ENCODE data around the gene RASGEF1C.

RASGEF1C gene

DNA sequence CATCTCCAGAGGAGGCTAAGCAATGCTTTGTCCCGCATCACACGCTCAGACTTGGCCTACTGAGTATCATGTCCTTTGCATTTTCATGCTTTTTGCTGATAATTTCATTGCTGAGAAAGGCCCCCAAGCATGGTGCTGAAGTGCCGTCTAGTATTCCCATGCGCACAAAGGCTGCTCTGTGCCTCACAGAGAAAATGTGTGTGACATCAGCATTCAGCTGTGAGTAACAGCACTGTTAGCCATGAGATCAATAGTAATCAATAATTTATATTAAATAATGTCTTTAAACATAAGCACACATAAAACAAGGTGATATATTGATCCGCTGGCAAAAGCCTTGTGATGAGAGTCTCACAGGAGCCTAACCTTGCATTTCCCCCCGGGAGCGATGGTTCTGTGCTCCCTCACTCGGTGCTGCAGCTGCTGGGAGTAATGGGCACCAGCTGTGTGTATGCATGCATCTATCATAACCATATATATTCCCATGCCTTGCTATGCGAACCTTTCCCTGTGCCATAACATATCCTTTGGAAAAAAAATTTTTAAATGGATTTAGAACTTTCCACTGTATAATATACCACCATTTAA lies 87.1 kb downstream of the RASGEF1C start:
- Histone ChIP-seq H3K4me3 (ENCODE audit: low read depth, low read length) (no peak overlapping the region), H3K9me3 (ENCODE audit: control insufficient read depth, insufficient read depth, low read depth, low read length) (no peaks in the 10 kb centered on the region), H3K27me3 (ENCODE audit: control insufficient read depth, insufficient read depth, low read length) (no peaks in the 10 kb centered on the region; the same call in 1 of the 2 replicates), H3K36me3 (ENCODE audit: control insufficient read depth, insufficient read depth, low read length) (no peaks in the 10 kb centered on the region), H3K9ac (ENCODE audit: low read length) (no peak overlapping the region), H3K27ac (ENCODE audit: low read depth, low read length) (no peak overlapping the region), H3K4me1 (ENCODE audit: control insufficient read depth, insufficient read depth, low read length) (no peaks in the 10 kb centered on the region; the same call in 1 of the 2 replicates)

DNA sequence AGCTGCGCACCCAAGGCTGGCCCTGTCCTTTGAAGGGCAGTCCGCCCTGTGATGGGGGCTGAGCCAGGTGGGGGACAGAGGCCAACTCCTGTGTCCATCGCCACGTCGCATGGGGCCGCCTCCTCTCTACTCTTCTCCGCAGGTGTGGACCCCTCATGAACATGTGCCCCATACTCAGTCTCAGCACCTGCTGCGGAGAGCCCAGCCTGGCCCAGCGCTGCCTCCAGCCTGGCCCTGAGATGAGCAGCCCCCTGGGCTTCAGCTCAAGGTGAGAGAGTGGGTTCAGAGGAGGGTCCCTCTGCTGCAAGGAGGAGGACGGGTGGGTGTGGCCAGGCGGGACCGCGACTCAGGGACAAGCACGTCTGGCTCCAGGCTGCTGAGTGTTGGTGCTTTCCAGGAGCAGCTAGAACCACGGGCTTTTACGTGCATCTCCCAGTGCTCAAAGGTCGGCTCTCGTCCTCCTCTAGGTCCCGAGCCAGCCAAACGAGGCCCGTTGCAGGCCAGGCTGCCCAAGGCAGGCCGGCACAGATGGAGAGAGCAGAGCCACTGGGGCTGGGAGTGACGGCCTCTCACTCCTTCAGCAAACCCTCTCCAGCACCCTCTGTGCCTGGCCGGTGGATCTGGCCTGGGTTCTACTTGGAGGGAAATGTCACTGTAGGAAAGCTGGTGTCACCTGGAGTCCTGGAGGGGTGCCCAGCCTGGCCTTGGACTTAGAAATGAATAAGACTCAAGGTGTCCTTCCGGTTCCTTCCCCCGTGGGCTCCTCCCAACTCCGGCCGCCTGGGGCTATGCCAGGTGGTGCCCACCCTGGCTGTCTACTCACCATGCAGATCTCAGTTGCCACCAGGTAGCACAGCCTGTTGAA lies 88.5 kb downstream of the RASGEF1C start:
- H3K9ac ChIP-seq (ENCODE audit: low read length), result no peak overlapping the region
- H3K27me3 ChIP-seq (ENCODE audit: control insufficient read depth, insufficient read depth, low read length), result no peaks in the 10 kb centered on the region

DNA sequence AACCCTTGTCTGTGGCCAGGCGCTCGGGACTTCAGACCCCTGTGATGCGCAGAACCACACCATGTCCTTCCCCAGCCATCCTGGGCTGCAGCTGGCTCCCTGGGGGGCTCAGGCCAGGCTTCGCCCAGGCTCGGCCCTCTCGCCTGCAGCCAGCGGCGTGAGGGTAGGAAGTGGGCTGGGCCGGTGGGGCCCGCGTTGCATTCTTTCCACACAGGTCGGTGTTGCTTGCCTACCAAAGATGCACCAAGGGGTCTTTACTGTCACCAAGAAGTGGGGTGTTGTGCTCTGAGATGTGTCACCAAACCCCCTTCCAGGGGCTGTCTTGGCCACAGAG lies 89.1 kb downstream of the RASGEF1C start:
- Histone ChIP-seq H3K9me3 (ENCODE audit: control insufficient read depth, insufficient read depth, low read depth, low read length) (no peaks in the 10 kb centered on the region), H3K9ac (ENCODE audit: low read length) (no peak overlapping the region), H3K4me1 (ENCODE audit: control insufficient read depth, insufficient read depth, low read length) (peaks cover 7% of the 10 kb centered on the region; the same call in 1 of the 2 replicates), H3K36me3 (ENCODE audit: control insufficient read depth, insufficient read depth, low read length) (no peaks in the 10 kb centered on the region), H3K4me3 (ENCODE audit: low read depth, low read length) (no peak overlapping the region), H3K27ac (ENCODE audit: low read depth, low read length) (no peak overlapping the region), H3K27me3 (ENCODE audit: control insufficient read depth, insufficient read depth, low read length) (no peaks in the 10 kb centered on the region)

More for the DNA sequence above, 88.5 kb downstream of the RASGEF1C start:
- Histone ChIP-seq H3K27ac (ENCODE audit: low read depth, low read length) (no peak overlapping the region), H3K9me3 (ENCODE audit: control insufficient read depth, insufficient read depth, low read depth, low read length) (no peaks in the 10 kb centered on the region), H3K36me3 (ENCODE audit: control insufficient read depth, insufficient read depth, low read length) (no peaks in the 10 kb centered on the region), H3K4me1 (ENCODE audit: control insufficient read depth, insufficient read depth, low read length) (peaks cover 7% of the 10 kb centered on the region; the same call in 1 of the 2 replicates), H3K4me3 (ENCODE audit: low read depth, low read length) (no peak overlapping the region)

DNA sequence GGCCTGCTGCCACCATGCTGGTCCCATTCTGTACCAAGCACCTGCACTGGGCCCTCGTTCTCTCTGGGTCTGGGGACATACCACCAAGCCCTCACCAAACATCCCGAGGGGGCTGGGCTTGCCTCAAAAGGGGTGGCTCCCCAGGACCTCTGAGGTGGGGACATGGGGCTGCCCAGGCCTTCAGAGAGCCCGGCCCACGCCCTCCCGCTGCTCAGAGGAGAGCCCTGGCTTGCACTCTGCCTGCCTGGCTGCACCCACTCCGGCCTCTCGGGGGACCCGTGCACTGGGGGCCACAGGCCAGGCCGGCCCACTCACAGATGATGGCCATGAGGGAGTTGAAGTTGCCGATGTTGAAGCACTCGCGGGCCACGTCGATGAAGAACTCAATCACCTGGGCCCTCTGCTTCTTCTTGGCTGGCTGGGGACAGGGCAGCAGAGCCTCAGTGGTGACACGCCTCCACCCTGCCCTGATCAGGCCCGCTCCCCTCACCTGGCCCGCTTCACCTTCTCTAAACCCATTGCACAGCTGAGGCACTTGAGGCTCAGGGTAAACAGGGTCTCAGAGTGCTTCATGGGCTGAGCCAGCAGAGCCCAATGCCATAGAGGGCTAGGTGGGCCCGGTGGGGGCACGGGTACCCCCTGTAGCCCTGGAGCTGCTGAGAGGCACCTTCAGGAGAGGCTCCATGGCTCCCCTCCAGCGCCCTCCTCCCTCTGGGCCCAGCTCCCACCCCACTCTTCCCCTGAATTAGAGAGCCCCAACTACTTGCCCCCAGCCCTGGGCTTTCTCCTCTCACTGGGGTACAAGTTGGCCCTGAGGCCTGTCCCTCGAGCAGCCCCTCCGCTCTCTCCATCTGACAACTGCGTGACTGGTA lies 89.7 kb downstream of the RASGEF1C start:
- Histone ChIP-seq H3K27ac (ENCODE audit: low read depth, low read length) (no peak overlapping the region), H3K4me1 (ENCODE audit: control insufficient read depth, insufficient read depth, low read length) (peaks cover 7% of the 10 kb centered on the region; the same call in 1 of the 2 replicates), H3K9ac (ENCODE audit: low read length) (no peak overlapping the region), H3K9me3 (ENCODE audit: control insufficient read depth, insufficient read depth, low read depth, low read length) (no peaks in the 10 kb centered on the region), H3K36me3 (ENCODE audit: control insufficient read depth, insufficient read depth, low read length) (no peaks in the 10 kb centered on the region), H3K27me3 (ENCODE audit: control insufficient read depth, insufficient read depth, low read length) (no peaks in the 10 kb centered on the region), H3K4me3 (ENCODE audit: low read depth, low read length) (no peak overlapping the region)

DNA sequence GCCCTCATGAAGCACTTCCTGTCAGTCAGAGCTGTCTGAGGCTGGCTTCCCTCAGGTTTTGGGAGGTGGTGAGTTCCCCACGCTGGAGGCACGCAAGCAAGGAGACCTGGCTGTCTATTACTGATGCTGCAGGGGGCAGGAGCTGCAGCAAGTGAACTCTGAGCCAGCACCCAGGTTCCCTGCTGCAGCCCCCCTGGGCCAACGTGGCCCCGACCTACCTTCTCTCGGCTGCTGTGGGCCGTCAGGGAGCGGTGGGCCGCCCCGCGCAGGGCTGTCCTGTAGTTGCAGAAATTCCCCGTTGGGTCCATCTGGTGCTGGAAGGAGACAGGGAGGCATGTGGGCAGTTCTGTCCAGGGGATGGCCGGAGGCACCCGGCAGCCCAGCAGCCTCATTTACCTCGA lies 90.6 kb downstream of the RASGEF1C start:
- Histone ChIP-seq H3K9me3 (ENCODE audit: control insufficient read depth, insufficient read depth, low read depth, low read length) (no peaks in the 10 kb centered on the region), H3K4me1 (ENCODE audit: control insufficient read depth, insufficient read depth, low read length) (peaks cover 7% of the 10 kb centered on the region; the same call in 1 of the 2 replicates), H3K27me3 (ENCODE audit: control insufficient read depth, insufficient read depth, low read length) (no peaks in the 10 kb centered on the region), H3K27ac (ENCODE audit: low read depth, low read length) (no peak overlapping the region), H3K9ac (ENCODE audit: low read length) (no peak overlapping the region), H3K36me3 (ENCODE audit: control insufficient read depth, insufficient read depth, low read length) (no peaks in the 10 kb centered on the region), H3K4me3 (ENCODE audit: low read depth, low read length) (no peak overlapping the region)

DNA sequence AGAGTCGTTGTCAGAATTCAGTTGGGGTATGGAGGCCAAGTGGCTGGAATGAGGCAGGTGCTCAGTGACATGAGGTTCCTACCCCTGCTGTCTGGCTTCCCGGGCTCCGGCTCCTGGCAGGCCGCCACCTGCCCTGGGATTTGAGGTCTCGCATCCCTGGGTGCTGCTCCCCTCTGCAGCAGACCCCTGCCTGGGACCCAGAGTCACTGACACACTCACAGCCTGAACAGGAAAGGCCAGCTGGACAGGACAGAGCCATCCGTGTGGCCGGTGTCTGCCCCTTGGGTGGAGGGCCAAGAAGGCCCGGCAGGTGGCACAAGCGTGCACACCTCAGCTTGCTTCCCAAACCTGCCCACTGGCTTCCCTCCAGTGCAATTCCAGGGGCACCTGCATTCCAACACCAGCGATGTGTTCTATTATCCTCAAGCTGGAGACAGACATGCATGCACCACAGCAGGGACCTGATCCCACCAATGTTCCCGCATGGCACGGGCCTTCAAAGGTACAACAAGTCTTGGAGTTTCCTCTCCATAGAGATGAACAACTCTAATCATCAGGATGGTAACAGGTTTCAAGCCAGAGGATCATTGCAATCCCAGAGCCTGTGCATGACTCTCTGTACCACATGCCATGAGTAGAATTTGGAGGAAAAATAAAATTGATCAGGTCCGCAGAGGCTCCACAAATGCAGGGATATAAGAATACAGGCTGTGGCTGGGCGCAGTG lies 91.8 kb downstream of the RASGEF1C start:
- no peaks in the 10 kb centered on the region for H3K27me3 ChIP-seq (ENCODE audit: control insufficient read depth, insufficient read depth, low read length)
- H3K9ac ChIP-seq (ENCODE audit: low read length), result no peak overlapping the region
- no peaks in the 10 kb centered on the region for H3K9me3 ChIP-seq (ENCODE audit: control insufficient read depth, insufficient read depth, low read depth, low read length)
- no peak overlapping the region for H3K4me3 ChIP-seq (ENCODE audit: low read depth, low read length)
- peaks cover 7% of the 10 kb centered on the region; the same call in 1 of the 2 replicates for H3K4me1 ChIP-seq (ENCODE audit: control insufficient read depth, insufficient read depth, low read length)
- H3K36me3 ChIP-seq (ENCODE audit: control insufficient read depth, insufficient read depth, low read length), result no peaks in the 10 kb centered on the region
- H3K27ac ChIP-seq (ENCODE audit: low read depth, low read length), result no peak overlapping the region

DNA sequence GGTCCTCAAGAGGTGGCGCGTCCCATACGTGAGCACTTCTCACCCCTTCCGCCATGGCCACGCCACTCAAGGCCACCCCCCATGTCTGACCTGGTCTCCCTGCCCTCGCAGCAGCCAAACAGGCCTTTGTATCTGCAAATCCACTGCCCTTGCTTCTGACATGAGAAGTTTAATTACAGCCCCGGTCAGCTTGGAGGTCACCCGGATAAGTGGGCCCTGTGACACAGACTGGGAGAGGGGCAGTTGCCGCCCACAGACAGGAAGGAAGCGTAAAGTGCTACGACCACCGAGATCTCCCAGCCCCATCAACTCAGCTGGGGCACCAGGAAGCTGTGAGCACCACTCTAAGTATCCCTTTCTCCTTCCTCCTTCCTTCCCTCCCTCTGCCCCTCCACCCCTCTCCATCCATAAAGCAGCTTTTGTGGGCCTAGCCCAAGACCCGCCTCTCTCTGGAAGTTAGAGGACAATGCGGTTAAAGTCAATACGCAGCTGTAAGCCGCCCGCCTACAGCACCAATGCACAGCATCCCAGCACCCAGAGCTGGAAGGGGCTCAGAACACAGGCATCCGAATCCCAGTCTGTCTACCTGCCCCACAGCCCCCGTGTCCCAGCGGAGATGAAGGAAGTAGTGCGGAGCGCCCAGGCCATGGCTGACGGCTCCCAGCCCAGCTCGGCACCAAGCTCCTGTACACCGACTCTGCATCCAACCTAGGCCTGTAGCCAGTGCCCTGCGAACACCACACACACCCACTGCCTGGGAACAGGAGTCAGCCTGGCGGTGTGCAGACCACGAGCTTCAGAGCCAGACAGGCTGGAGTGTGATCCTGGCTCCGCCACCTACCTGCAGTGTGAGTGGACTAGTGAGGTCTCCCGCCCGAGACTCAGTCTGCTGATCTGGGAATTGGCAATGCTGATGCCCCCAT lies 92.7 kb downstream of the RASGEF1C start:
- no peaks in the 10 kb centered on the region for H3K36me3 ChIP-seq (ENCODE audit: control insufficient read depth, insufficient read depth, low read length)
- no peaks in the 10 kb centered on the region for H3K9me3 ChIP-seq (ENCODE audit: control insufficient read depth, insufficient read depth, low read depth, low read length)
- H3K9ac ChIP-seq (ENCODE audit: low read length), result no peak overlapping the region
- H3K4me3 ChIP-seq (ENCODE audit: low read depth, low read length), result no peak overlapping the region
- peaks cover 10% of the 10 kb centered on the region; the same call in 1 of the 2 replicates for H3K4me1 ChIP-seq (ENCODE audit: control insufficient read depth, insufficient read depth, low read length)
- H3K27me3 ChIP-seq (ENCODE audit: control insufficient read depth, insufficient read depth, low read length), result no peaks in the 10 kb centered on the region
- no peak overlapping the region for H3K27ac ChIP-seq (ENCODE audit: low read depth, low read length)

DNA sequence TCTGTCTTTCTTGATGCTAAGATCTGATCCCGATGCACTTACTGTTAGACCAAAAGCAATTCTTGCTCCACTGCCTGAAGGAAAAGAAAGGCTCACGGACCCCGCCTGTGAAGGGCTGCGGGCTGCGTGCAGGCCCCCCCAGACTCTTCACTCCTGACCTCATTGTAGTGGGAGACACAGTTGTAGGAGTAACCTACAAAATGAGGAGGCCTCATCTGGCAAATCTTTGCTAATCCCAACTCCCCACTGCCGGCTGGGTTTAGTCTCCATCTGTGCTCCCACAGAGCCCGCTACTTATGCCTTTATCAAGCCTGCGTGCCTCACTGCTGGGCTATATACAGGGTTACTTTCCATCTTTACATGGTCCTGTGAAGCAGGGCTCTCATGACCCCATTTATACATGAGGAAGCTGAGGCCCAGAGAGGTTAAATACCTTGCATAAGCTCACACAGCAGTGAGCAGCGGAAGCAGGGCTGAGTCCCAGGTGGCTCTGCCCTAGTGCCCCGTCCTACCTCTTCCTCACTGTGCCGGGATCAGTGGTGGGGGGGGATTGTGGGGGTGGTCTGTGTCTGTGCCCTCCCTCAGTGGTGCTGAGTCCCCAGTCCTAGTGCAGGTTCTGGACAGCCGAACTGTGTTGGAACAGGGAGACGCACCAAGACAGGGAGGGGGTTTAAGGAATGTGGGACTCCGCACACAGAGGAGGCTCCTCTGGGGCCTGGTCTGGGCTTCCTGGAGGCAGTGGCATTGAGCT lies 93.5 kb downstream of the RASGEF1C start:
- no peak overlapping the region for H3K27ac ChIP-seq (ENCODE audit: low read depth, low read length)
- H3K36me3 ChIP-seq (ENCODE audit: control insufficient read depth, insufficient read depth, low read length), result no peaks in the 10 kb centered on the region
- H3K27me3 ChIP-seq (ENCODE audit: control insufficient read depth, insufficient read depth, low read length), result no peaks in the 10 kb centered on the region
- no peaks in the 10 kb centered on the region for H3K9me3 ChIP-seq (ENCODE audit: control insufficient read depth, insufficient read depth, low read depth, low read length)
- H3K9ac ChIP-seq (ENCODE audit: low read length), result no peak overlapping the region
- peaks cover 11% of the 10 kb centered on the region; the same call in 1 of the 2 replicates for H3K4me1 ChIP-seq (ENCODE audit: control insufficient read depth, insufficient read depth, low read length)
- H3K4me3 ChIP-seq (ENCODE audit: low read depth, low read length), result no peak overlapping the region

DNA sequence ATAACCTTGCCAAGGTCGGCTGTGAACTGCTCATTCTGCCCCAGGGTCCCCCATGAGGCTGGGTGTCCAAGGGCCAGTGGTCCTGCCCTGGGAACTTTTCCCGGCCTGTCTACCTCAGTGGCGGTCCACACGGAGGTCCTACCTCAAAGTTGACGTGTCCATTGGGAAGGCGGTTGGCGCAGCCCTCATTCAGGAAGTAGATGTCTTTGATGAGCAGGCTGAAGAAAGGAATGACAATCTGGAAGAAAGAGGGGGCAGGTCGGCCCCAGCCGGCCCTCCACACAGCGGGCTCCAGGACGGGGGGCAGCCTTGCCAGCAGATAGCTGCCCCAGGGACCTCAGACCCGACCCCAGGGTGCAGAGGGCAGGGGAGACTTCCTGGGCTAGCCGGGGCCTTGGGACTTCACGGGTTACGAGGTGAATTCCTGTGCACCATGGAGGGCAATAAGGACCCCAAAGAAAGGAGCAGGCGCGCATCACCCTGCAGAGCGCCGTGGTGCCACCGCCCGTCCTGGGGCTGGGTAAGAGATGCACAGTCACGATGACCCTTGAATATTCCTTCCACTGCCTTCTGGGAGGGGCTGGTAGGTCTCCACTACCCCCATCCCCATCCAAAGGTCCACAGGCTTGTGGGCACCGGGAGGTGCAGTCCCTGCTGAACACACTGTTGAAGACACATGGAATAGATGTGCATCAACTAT lies 94.6 kb downstream of the RASGEF1C start:
- Histone ChIP-seq H3K36me3 (ENCODE audit: control insufficient read depth, insufficient read depth, low read length) (no peaks in the 10 kb centered on the region), H3K9ac (ENCODE audit: low read length) (no peak overlapping the region), H3K27ac (ENCODE audit: low read depth, low read length) (no peak overlapping the region), H3K9me3 (ENCODE audit: control insufficient read depth, insufficient read depth, low read depth, low read length) (no peaks in the 10 kb centered on the region), H3K4me3 (ENCODE audit: low read depth, low read length) (no peak overlapping the region), H3K27me3 (ENCODE audit: control insufficient read depth, insufficient read depth, low read length) (no peaks in the 10 kb centered on the region), H3K4me1 (ENCODE audit: control insufficient read depth, insufficient read depth, low read length) (peaks cover 11% of the 10 kb centered on the region; the same call in 1 of the 2 replicates)
